Heart left ventricle (tissue), 13 donors: Measurements from ENCODE around the gene TECPR1.

Experiments
- POLR2A ChIP-seq, 2 donors: fragments of 450-650 bp; IDR thresholded peaks; one replicate each; pipeline ENCODE4 v1.6.1; 2017; ENCODE audit warnings: antibody characterized with exemption in 2 of 2, mild to moderate bottlenecking in 2 of 2, moderate library complexity in 2 of 2
- TF ChIP-seq, protein P1 (sequence below), 12 donors: fragments of 200-600 bp; sonication (generic) in 4 of 12; IDR thresholded peaks; one replicate each; pipeline versions ENCODE4 v1.5.0 to v1.8.0; 2018 to 2022; ENCODE audit warnings: antibody characterized with exemption in 12 of 12, mild to moderate bottlenecking in 5 of 12
- donor health status: ischemic (EF 13 %, LVEDD 7.1; RV severe dilation, severe dysfunction).
- donor health status: DM: no; HTN: yes; CAD: no.
- donor health status: DM: no; HTN: no; CAD: no.
- donor health status: ischemic (EF 25% LVEDD 6.9; RV normal size, moderate dysfunction).
- donor health status: ischemic (EF 25% LVEDD 5.7; RV mildly dilated, moderate dysfunction).
- donor health status: ischemic (EF 35%, LVEDD 5.7; RV mildly dilated, moderate dysfunction).
- donor health status: nonischemic (EF 11% LVEDD 7.7; RV severe dilation, severe dysfunction).
- donor health status: DM: yes; HTN: yes; CAD: no.
- donor health status: PGD.
- donor health status: ischemic (EF 29% LVEDD 5.4; RV normal size, mild dysfunction).
- donor health status: nonischemic (EF 23%, LVEDD 6.1; RV moderate dilation, normal function).

DNA sequence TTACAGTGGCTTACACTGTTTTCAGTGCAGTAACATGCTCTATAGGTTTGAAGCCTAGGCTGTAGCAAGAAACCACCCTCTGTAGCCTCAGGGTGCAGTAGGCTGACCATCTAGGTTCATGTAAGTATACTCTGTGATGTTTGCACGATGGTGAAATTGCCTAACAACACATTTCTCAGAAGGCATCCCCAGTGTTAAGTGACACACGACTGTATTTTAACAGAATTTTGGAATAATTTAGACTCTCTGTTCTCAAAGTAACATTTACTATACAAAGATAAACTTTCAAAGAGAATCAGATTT, 85.4 kb downstream of the TECPR1 start:
- TF ChIP-seq, protein P1, sequence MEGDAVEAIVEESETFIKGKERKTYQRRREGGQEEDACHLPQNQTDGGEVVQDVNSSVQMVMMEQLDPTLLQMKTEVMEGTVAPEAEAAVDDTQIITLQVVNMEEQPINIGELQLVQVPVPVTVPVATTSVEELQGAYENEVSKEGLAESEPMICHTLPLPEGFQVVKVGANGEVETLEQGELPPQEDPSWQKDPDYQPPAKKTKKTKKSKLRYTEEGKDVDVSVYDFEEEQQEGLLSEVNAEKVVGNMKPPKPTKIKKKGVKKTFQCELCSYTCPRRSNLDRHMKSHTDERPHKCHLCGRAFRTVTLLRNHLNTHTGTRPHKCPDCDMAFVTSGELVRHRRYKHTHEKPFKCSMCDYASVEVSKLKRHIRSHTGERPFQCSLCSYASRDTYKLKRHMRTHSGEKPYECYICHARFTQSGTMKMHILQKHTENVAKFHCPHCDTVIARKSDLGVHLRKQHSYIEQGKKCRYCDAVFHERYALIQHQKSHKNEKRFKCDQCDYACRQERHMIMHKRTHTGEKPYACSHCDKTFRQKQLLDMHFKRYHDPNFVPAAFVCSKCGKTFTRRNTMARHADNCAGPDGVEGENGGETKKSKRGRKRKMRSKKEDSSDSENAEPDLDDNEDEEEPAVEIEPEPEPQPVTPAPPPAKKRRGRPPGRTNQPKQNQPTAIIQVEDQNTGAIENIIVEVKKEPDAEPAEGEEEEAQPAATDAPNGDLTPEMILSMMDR (IDR thresholded peaks at IDR 0.05), result no peak
- TF ChIP-seq POLR2A (IDR thresholded peaks at IDR 0.05), result no peak
